HEK293 (cell line): Measurements from ENCODE around the gene FAM171A1.

Experiments
- CTCF ChIA-PET: fragments of 350-600 bp; formaldehyde crosslinking; extraction: SDS; loops from one replicate; lab custom pipeline; 2021; ENCODE audit warnings: antibody characterized with exemption; lab: Yijun Ruan, JAX
- POLR2A ChIA-PET: fragments of 300-600 bp; formaldehyde crosslinking; extraction: SDS; loops from one replicate; lab custom pipeline; 2020; ENCODE audit warnings: antibody characterized with exemption, inconsistent platforms; lab: Yijun Ruan, JAX
- H3K27ac ChIP-seq: fragments of 200-500 bp; sonication (Bioruptor generic); 2 replicates; pipeline ENCODE4 v1.5.1; 2014; ENCODE audit warnings: low read depth, low read length, control low read depth, inconsistent platforms; ENCODE audit errors: extremely low read depth
- H3K36me3 ChIP-seq, 2 experiments: fragments of 200-500 bp in 1 of 2; sonication (Bioruptor generic) in 1 of 2; 1 replicate in 1 of 2; 2 replicates in 1 of 2; pipeline ENCODE4 v1.5.1; 2014 to 2017; ENCODE audit warnings: inconsistent platforms in 2 of 2, low read length in 2 of 2; ENCODE audit not compliant: control insufficient read depth in 2 of 2, insufficient read depth in 1 of 2
- H3K4me1 ChIP-seq: fragments of 200-500 bp; sonication (Bioruptor generic); 2 replicates; pipeline ENCODE4 v1.5.1; 2014; ENCODE audit warnings: mild to moderate bottlenecking, low read length, inconsistent platforms; ENCODE audit not compliant: control insufficient read depth, insufficient read depth
- H3K4me3 ChIP-seq: 2 replicates; pipeline ENCODE4 v1.5.1; 2011; ENCODE audit warnings: low read depth, mild to moderate bottlenecking, control low read depth, low read length, moderate library complexity
- H3K9me3 ChIP-seq: fragments of 200-500 bp; sonication (Bioruptor generic); 2 replicates; pipeline ENCODE4 v1.5.1; 2014; ENCODE audit warnings: low read depth, low read length, inconsistent platforms; ENCODE audit not compliant: control insufficient read depth, insufficient read depth
- HIC1 ChIP-seq: fragments of 450-650 bp; formaldehyde crosslinking; IDR thresholded peaks from 2 replicates; pipeline ENCODE4 v1.5.1; 2016; ENCODE audit warnings: missing biosample characterization, missing genetic modification characterization
- PATZ1 ChIP-seq: fragments of 450-650 bp; formaldehyde crosslinking; IDR thresholded peaks from 2 replicates; pipeline ENCODE4 v1.5.1; 2016; ENCODE audit warnings: missing biosample characterization, missing genetic modification characterization
- PRDM2 ChIP-seq: fragments of 450-650 bp; formaldehyde crosslinking; IDR thresholded peaks from 2 replicates; pipeline ENCODE4 v1.5.1; 2016; ENCODE audit warnings: missing biosample characterization, missing genetic modification characterization, borderline replicate concordance
- REPIN1 ChIP-seq: fragments of 450-650 bp; formaldehyde crosslinking; IDR thresholded peaks from 2 replicates; pipeline ENCODE4 v1.5.1; 2017; ENCODE audit warnings: missing biosample characterization, missing genetic modification characterization, low read depth
- SP3 ChIP-seq: fragments of 450-650 bp; formaldehyde crosslinking; IDR thresholded peaks from 2 replicates; pipeline ENCODE4 v1.5.1; 2016; ENCODE audit warnings: missing biosample characterization, missing genetic modification characterization
- YY1 ChIP-seq: fragments of 450-650 bp; formaldehyde crosslinking; IDR thresholded peaks from 2 replicates; pipeline ENCODE4 v1.5.1; 2018; ENCODE audit warnings: missing biosample characterization, missing genetic modification characterization
- ZIC2 ChIP-seq: fragments of 450-650 bp; formaldehyde crosslinking; IDR thresholded peaks from 2 replicates; pipeline ENCODE4 v1.5.1; 2016; ENCODE audit warnings: missing biosample characterization, missing genetic modification characterization
- ZNF155 ChIP-seq: fragments of 450-650 bp; formaldehyde crosslinking; IDR thresholded peaks from 2 replicates; pipeline ENCODE4 v1.5.1; 2016; ENCODE audit warnings: missing biosample characterization, missing genetic modification characterization
- ZNF157 ChIP-seq: fragments of 450-650 bp; formaldehyde crosslinking; IDR thresholded peaks from 2 replicates; pipeline ENCODE4 v1.5.1; 2016; ENCODE audit warnings: missing biosample characterization, missing genetic modification characterization
- ZNF16 ChIP-seq: fragments of 450-650 bp; formaldehyde crosslinking; IDR thresholded peaks from 2 replicates; pipeline ENCODE4 v1.5.1; 2016; ENCODE audit warnings: low read depth, missing biosample characterization, missing genetic modification characterization
- ZNF211 ChIP-seq: fragments of 450-650 bp; formaldehyde crosslinking; IDR thresholded peaks from 2 replicates; pipeline ENCODE4 v1.5.1; 2016; ENCODE audit warnings: low read depth, missing biosample characterization, missing genetic modification characterization
- ZNF248 ChIP-seq: fragments of 450-650 bp; formaldehyde crosslinking; IDR thresholded peaks from 2 replicates; pipeline ENCODE4 v1.5.1; 2017; ENCODE audit warnings: missing biosample characterization, missing genetic modification characterization
- ZNF311 ChIP-seq: fragments of 450-650 bp; formaldehyde crosslinking; IDR thresholded peaks from 2 replicates; pipeline ENCODE4 v1.5.1; 2017; ENCODE audit warnings: missing biosample characterization, missing genetic modification characterization, borderline replicate concordance
- ZNF391 ChIP-seq: fragments of 450-650 bp; formaldehyde crosslinking; IDR thresholded peaks from 2 replicates; pipeline ENCODE4 v1.5.1; 2016; ENCODE audit warnings: low read depth, missing biosample characterization, missing genetic modification characterization, borderline replicate concordance
- ZNF404 ChIP-seq: fragments of 450-650 bp; formaldehyde crosslinking; IDR thresholded peaks from 2 replicates; pipeline ENCODE4 v1.5.1; 2017; ENCODE audit warnings: missing biosample characterization, missing genetic modification characterization
- ZNF426 ChIP-seq: fragments of 450-650 bp; formaldehyde crosslinking; IDR thresholded peaks from 2 replicates; pipeline ENCODE4 v1.5.1; 2017; ENCODE audit warnings: missing biosample characterization, missing genetic modification characterization, mild to moderate bottlenecking, inconsistent platforms, moderate library complexity
- ZNF513 ChIP-seq: fragments of 450-650 bp; IDR thresholded peaks from 2 replicates; pipeline ENCODE4 v1.5.1; 2018; ENCODE audit warnings: missing biosample characterization, missing genetic modification characterization
- ZNF629 ChIP-seq: fragments of 450-650 bp; formaldehyde crosslinking; IDR thresholded peaks from 2 replicates; pipeline ENCODE4 v1.5.1; 2017; ENCODE audit warnings: missing biosample characterization, missing genetic modification characterization
- ZNF777 ChIP-seq: fragments of 450-650 bp; formaldehyde crosslinking; IDR thresholded peaks from 2 replicates; pipeline ENCODE4 v1.5.1; 2017; ENCODE audit warnings: missing biosample characterization, missing genetic modification characterization, borderline replicate concordance

FAM171A1 gene

GRCh38 chr10:15200626-15201025 is 170.5 kb downstream of the FAM171A1 start (continued):
- no peak for TF ChIP-seq ZNF157 (tag by site-specific recombination)
- no peak for TF ChIP-seq YY1 (tag by site-specific recombination)
- peak; percentile 66 for TF ChIP-seq HIC1 (tag by site-specific recombination)
- TF ChIP-seq ZNF404 (tag by site-specific recombination) = no peak
- 0 out of 2 replicates have a peak, but pooled peaks have one; percentile 14 for TF ChIP-seq SP3 (tag by site-specific recombination)
- no peak for TF ChIP-seq PATZ1 (tag by site-specific recombination)
- TF ChIP-seq ZNF777 (tag by site-specific recombination) = no peak
- no peak for TF ChIP-seq ZNF513 (tag by site-specific recombination)
- TF ChIP-seq ZNF629 (tag by site-specific recombination) = peak; percentile 62
- no peak for TF ChIP-seq ZNF391
- TF ChIP-seq ZNF211 (tag by site-specific recombination) = no peak
- TF ChIP-seq ZNF311 = no peak
- no peak for TF ChIP-seq ZIC2

- Histone ChIP-seq H3K4me1 (no peaks in the 10 kb centered on the region), H3K27ac (no peak overlapping the region), H3K36me3 (no peaks in the 10 kb centered on the region), H3K4me3 (no peak overlapping the region), H3K9me3 (no peaks in the 10 kb centered on the region)
- TF ChIP-seq PRDM2 (tag by site-specific recombination) (no peak), ZNF426 (no peak), ZNF248 (tag by site-specific recombination) (no peak), REPIN1 (no peak), ZNF155 (no peak), ZNF16 (no peak)
- ChIA-PET POLR2A (interaction anchor here (1.3 kb wide), 1 partner anchor 29 kb away, joined by 4 read pairs; the partner anchor contains the start of gene NMT2), CTCF (no interaction called here)
Measured at GRCh38 chr10:15197911-15198310, 173.2 kb downstream of the FAM171A1 start.
